GM21390 (cell line): ENCODE measurements around the gene LIPA.
"Not testable (repeated sequence)": the region's sequence is repeated elsewhere in the genome, so short reads cannot be mapped to it uniquely, and the experiment has no call there.

Experiments used
- ATAC-seq: cut with Tn5 transposase; IDR thresholded peaks from one replicate; pipeline ENCODE4 v1.9.1; 2021; ENCODE audit not compliant: unreplicated experiment

LIPA gene

DNA sequence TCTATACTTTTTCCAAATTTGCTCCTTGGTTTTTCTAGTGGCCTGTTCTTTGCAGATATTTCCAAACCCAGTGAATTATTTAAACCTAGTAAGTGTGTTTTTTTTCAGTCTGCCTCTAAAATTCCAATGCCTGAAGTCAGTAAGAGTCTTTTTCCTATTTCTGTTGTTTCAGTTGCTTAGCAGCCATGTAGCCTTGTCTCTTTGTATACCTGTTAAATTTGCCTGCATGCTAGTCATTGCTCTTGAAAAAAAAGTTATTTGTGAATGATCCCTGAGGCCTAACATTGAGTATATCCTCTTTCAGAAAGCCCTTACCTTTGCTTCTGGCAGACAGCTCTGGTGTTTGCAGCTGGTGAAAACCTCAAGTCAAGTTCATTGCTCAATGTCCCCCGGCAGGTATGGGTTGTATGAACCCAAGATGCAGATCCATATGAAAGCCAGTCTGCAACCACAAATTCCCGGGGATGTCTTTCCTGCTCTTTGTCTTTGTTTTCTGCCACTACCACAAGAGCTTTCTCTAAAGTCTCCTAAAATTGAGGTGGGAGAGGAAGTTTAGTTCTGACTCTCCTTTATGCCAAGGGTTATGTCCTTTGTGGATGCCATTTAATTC lies 80.2 kb downstream of the LIPA start:
- no peak for ATAC-seq

DNA sequence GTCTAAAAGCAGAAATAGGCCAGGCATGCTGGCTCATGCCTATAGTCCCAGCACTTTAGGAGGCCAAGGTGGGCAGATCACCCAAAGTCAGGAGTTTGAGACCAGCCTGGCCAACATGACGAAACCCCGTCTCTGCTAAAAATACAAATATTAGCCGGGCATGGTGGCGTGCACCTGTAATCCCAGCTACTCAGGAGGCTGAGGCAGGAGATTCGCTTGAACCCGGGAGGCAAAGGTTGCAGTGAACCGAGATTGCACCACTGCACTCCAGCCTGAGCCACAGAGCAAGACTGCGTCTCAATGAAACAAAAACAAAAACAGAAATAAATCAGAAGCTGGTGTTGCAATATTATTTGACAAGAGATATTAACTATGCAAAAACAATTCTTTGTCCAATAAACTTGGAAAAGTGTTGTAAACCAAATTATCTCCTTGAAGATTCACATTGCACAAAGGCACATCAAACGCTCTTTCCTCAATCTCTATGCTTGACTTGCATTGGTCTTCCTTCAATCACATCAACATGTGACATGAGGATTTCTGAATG lies 83.1 kb downstream of the LIPA start:
- ATAC-seq = not testable (repeated sequence)

DNA sequence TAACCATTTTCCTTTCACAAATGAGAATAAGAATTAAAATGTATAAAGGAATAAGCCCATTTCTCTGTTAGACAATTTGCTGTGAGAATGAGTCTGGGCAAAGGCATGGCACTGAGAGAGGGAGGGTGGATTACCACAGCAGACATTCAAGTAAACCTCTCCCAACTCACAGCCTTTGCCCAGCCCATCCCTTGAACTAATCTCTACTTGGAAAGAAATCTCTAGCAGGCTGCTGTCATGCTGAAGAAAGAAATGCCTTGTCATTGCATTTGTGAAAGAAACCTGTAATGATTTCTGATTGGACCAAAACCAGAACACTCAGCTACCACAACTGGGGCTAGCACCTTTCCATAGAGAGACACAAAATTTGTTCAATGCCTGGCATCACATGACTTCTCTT lies 83.7 kb downstream of the LIPA start:
- ATAC-seq = no peak

DNA sequence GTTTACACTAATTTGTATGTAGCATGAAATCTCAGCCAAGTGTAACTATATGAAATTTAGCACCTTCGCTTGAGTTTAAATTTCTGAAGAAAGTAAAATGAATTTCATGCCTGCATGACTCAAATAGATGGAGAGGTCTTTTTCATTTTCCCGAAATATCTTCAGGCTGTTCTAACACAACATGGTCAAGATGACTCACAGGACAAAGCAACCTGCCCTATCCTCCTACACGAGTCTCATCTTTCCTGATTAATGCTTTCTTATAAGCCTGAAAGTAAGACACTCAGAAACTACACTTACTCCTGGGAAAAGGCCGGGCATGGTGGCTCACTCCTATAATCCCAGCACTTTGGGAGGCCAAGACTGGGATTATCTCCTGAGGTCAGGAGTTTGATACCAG lies 85.7 kb downstream of the LIPA start:
- no peak for ATAC-seq

DNA sequence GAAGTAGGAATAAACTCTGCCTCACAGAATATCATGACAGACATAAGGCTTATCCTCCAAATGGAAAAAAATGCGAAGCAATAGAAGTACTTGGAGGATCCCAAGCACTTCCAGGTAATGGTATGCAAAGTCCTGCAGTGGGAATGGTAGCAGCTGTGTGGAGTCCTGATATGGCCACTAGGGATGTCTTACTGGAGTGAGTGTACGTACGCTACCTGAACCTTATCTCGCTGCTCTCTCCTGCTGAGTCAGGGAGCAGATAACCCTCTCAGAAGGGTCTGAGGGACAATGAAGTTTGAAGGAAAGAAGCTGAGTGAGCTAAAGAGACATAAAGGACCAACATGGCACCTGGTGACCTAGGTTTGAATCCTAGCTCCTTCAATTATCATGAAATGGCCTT lies 86.7 kb downstream of the LIPA start:
- ATAC-seq = no peak

DNA sequence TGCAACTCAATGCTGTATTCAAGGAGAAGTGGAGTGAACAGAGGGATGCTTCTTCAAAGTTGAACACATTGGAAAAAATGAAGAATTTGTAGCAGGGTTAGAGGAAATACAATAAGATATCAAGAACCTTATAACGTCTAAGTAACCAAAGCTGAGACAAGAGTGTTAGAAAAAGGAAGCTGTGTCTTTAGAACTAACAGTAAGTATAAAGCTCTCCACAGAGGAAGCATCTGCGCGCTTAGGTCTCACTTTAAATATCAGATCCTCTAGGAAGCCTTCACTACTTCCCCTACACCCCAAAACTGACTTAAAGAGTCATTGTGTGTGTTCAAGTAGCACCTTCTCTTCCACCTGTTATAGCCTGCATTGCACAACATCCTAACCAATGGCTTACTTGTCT lies 87.5 kb downstream of the LIPA start:
- peak; percentile 26 for ATAC-seq
